ENCODE data around the gene PKHD1.

GRCh38 chr6:52102405-52102804, 15.0 kb upstream of the PKHD1 start:
- TF ChIP-seq L3MBTL2 (conservative IDR thresholded peaks at IDR 0.05) (no peak), TARDBP (IDR thresholded peaks at IDR 0.05) (no peak), LEF1 (IDR thresholded peaks at IDR 0.05; ENCODE audit: borderline replicate concordance) (no peak), FOXM1 (IDR thresholded peaks at IDR 0.05; ENCODE audit: borderline replicate concordance) (no peak), PKNOX1 (IDR thresholded peaks at IDR 0.05) (no peak), CTBP1 (IDR thresholded peaks at IDR 0.05; ENCODE audit: borderline replicate concordance) (no peak), BHLHE40 (IDR thresholded peaks at IDR 0.05; ENCODE audit: borderline replicate concordance) (no peak), SUZ12 (IDR thresholded peaks at IDR 0.05) (no peak)
